Activated T-helper 1 cell treated with anti-CD3 and anti-CD28 coated beads, Interleukin-12 subunit alpha, Interleukin-12 subunit beta, Interleukin-2, Interleukin-4 antibody, amounts not matched to agents 30 ng/mL and 10 ng/mL and 1 ng/mL, durations not matched to agents 14 hours and 24 hours and 36 hours (primary cell): ENCODE data around the gene NUP107. TPM values are rescaled to one million over a fixed set of nuclear protein-coding genes. Genes with fewer than 3 reads are reported as not detected.
"Not testable (repeated sequence)": the region's sequence is repeated elsewhere in the genome, so short reads cannot be mapped to it uniquely, and the experiment has no call there.

Experiments
- DNase-seq: peaks from one replicate; pipeline ENCODE4 v3.0.0; 2021; ENCODE audit warnings: low spot score
- H3K27ac Mint-ChIP-seq: one replicate; pipeline ENCODE4 v1.8.0; 2021; ENCODE audit warnings: mild to moderate bottlenecking, mixed read lengths
- H3K27me3 Mint-ChIP-seq: one replicate; pipeline ENCODE4 v1.8.0; 2022; ENCODE audit warnings: mild to moderate bottlenecking, moderate library complexity, mixed read lengths; ENCODE audit not compliant: insufficient read depth
- H3K36me3 Mint-ChIP-seq: one replicate; pipeline ENCODE4 v1.8.0; 2021; ENCODE audit warnings: low read depth, mixed read lengths
- H3K4me1 Mint-ChIP-seq: one replicate; pipeline ENCODE4 v1.8.0; 2021; ENCODE audit warnings: low read depth, mixed read lengths
- H3K4me3 Mint-ChIP-seq: one replicate; pipeline ENCODE4 v1.8.0; 2021; ENCODE audit warnings: mild to moderate bottlenecking, moderate library complexity, mixed read lengths
- H3K9me3 Mint-ChIP-seq: one replicate; pipeline ENCODE4 v1.8.0; 2021; ENCODE audit warnings: mixed read lengths
- intact Hi-C: fragments of 100-400 bp; cut with micrococcal nuclease; formaldehyde crosslinking; loops from one replicate; pipeline ENCODE4 v1.15.1; 2024
- total RNA-seq: library from RNA; stranded (reverse); gene quantifications from 2 replicates; pipeline ENCODE4 v1.2.3, GENCODE V29; 2022

NUP107 gene
- 123 and 135 TPM in 2 replicates for total RNA-seq

DNA sequence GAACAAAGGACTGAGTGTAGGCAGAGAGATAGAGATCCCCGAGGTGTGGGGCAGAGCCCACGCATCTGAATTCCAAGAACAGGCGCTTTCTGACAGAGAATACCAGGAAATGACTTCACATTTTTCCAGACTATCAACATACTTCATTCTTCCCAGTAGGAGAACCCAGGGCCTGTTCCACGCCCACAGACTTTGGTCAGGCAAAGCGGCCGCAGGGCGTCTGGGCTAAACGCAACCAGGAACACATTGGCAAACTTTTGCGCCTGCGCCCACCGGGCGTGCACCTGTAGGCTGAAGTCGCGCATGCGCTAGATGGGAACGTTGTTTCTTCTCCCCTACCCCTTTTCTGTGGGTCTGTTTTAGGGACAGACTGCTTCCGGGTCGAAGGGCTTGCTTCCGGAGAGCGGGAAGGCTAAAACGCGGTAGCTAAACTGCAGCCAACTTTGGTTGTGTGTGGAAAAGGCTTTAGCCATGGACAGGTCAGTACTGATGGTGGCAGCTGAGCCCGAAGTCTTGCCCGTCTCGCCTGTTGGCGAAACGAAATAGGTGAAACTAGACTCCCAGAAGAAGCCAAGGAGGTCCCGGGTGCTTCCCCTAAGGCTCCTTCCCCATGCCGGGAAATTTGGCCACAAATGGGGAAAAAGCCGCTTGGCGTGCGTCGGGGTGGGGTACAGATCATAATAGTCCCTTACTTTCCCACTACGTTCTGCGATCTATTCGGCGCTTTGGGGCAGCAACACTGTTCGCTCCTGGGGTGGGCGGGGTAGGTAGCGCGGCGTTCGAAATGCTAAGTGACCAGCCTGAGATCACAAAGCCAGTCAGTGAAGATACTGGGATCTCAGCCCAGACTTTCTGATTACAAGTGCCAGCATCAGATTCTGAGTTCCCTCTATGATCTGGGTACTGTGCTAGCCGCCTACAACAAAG lies at the start of gene NUP107:
Gene NUP107 (plus strand): TSS at position 384 of the 927 bp plus-strand sequence. CDS start 88 bp downstream, at position 472.
- Mint-ChIP-seq H3K27me3 (peaks cover 3% of the 10 kb centered on the region), H3K4me3 (peak within 1 kb of the TSS; percentile 99)

DNA sequence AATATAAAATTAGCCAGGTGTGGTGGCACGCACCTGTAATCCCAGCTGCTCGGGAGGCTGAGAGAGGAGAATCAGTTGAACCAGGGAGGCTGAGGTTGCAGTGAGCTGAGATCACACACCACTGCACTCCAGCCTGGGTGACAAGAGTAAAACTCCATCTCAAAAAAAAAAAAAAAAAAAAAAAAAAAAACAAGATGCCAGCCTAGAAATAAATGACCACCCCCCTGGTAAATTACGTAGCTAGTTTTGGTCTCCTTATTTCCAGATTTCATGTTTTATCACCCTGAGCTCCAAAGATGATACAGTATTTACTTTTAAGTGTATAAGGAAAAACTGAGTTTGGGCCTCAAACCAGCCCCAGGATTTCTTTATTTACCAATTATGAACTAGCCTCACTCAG lies 49.3 kb upstream of the NUP107 start:
- intact Hi-C loops, H3K27ac Mint-ChIP-seq, H3K27me3 Mint-ChIP-seq, DNase-seq, H3K9me3 Mint-ChIP-seq, H3K4me3 Mint-ChIP-seq: not testable (repeated sequence)
- Mint-ChIP-seq H3K4me1 (peaks cover 78% of the 10 kb centered on the region), H3K36me3 (peaks cover 17% of the 10 kb centered on the region)

More for the DNA sequence above, at the start of gene NUP107:
- peak; percentile 95 for DNase-seq
- Mint-ChIP-seq H3K9me3 (no peaks in the 10 kb centered on the region), H3K27ac (peak within 1 kb of the TSS; percentile 96), H3K4me1 (peaks cover 37% of the 10 kb centered on the region), H3K36me3 (peaks cover 3% of the 10 kb centered on the region)
- intact Hi-C loops = loop anchor here (1.0 to 5.0 kb wide), 14 partner anchors 12 to 1420 kb away; partner anchors contain the start of genes CAND1, MDM1 and SLC35E3

- H3K27me3 Mint-ChIP-seq = no peaks in the 10 kb centered on the region
- peaks cover 74% of the 10 kb centered on the region for H3K4me1 Mint-ChIP-seq
- peak overlapping the region; percentile 73 for H3K27ac Mint-ChIP-seq
- intact Hi-C loops = no loop called here
- H3K36me3 Mint-ChIP-seq = peaks cover 19% of the 10 kb centered on the region
- no peaks in the 10 kb centered on the region for H3K9me3 Mint-ChIP-seq
- H3K4me3 Mint-ChIP-seq = no peak overlapping the region
- DNase-seq = no peak
These were observed 48.6 kb upstream of the NUP107 start for GRCh38 chr12:68638171-68638570.

GRCh38 chr12:68638721-68639395 lies 47.9 kb upstream of the NUP107 start:
- Mint-ChIP-seq H3K27me3 (no peaks in the 10 kb centered on the region), H3K9me3 (no peaks in the 10 kb centered on the region), H3K4me3 (no peak overlapping the region), H3K36me3 (peaks cover 19% of the 10 kb centered on the region), H3K4me1 (peaks cover 69% of the 10 kb centered on the region), H3K27ac (no peak overlapping the region)
- no peak for DNase-seq
- intact Hi-C loops = no loop called here

- no peaks in the 10 kb centered on the region for H3K9me3 Mint-ChIP-seq
- H3K27me3 Mint-ChIP-seq = no peaks in the 10 kb centered on the region
- peaks cover 16% of the 10 kb centered on the region for H3K36me3 Mint-ChIP-seq
- no peak for DNase-seq
- H3K27ac Mint-ChIP-seq = peak overlapping the region; percentile 40
- intact Hi-C loops = no loop called here
- H3K4me3 Mint-ChIP-seq = no peak overlapping the region
- H3K4me1 Mint-ChIP-seq = peaks cover 67% of the 10 kb centered on the region
These were observed 47.4 kb upstream of the NUP107 start for GRCh38 chr12:68639396-68639767.

DNA sequence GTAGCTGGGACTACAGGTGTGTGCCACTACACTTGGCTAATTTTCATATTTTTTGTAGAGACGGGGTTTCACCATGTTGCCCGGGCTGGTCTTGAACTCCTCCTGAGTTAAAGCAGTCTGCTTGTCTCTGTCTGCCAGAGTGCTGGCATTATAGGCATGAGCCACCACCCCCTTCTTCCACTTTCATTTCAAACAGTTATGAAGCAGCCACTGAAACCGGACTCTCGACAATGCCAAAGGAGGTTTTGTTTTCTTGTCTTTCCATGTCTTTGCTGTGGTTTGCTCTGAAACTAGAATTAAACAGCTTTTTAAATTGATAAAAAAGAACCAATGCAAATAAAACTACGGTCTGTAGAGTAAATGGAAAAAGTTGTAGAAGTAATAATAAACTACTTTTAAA lies 45.6 kb upstream of the NUP107 start:
- Mint-ChIP-seq H3K4me1 (peaks cover 63% of the 10 kb centered on the region), H3K36me3 (peaks cover 16% of the 10 kb centered on the region)
- intact Hi-C loops = loop anchor here (1.0 to 2.0 kb wide), 7 partner anchors 31 to 276 kb away; partner anchors contain the start of genes NUP107 and RAP1B

DNA sequence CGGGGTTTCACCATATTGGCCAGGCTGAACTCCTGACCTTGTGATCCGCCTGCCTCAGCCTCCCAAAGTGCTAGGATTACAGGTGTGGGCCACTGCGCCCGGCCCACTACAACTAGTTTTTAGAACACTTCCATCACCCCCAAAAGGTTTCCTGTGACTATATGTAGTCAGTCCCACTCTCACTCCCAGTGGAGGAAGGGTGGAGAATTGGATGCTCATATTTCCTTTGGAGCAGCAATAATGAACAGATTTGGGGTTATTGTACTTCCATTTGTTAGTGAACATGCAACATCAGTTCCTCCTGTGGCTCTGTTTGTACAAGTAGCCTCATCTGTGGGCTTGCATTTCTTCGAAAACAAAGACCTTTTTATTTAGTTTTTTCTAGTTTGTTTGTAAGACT lies 40.3 kb upstream of the NUP107 start:
- intact Hi-C loops = no loop called here
- H3K4me1 Mint-ChIP-seq = peaks cover 55% of the 10 kb centered on the region
- H3K36me3 Mint-ChIP-seq = peaks cover 26% of the 10 kb centered on the region
- no peak overlapping the region for H3K4me3 Mint-ChIP-seq
- H3K9me3 Mint-ChIP-seq = no peaks in the 10 kb centered on the region
- no peak overlapping the region for H3K27ac Mint-ChIP-seq
- H3K27me3 Mint-ChIP-seq = no peaks in the 10 kb centered on the region
- no peak for DNase-seq

More for the DNA sequence above, 45.6 kb upstream of the NUP107 start:
- H3K4me3 Mint-ChIP-seq = peak overlapping the region; percentile 61
- no peaks in the 10 kb centered on the region for H3K27me3 Mint-ChIP-seq
- H3K27ac Mint-ChIP-seq = peak overlapping the region; percentile 71
- DNase-seq = peak; percentile 36
- no peaks in the 10 kb centered on the region for H3K9me3 Mint-ChIP-seq

DNA sequence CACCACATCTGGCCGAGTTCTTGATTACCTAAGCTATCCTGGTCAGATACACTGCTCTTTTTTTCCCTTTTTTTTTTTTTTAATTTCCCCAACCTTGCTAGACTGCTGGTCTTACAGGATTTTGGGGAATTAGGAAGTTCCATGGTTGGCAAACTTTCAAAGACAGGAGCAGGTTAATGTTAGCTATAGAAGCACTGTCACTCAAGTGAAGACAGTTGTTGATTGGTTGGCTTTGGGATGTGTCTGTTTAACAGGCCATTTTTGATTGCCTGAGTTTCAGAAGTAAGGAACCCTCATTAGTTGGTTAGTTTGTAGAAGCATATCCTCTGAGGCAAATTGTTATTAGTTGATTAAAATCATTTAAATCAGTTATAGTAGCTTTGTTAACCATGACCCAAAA lies 39.3 kb upstream of the NUP107 start:
- Mint-ChIP-seq H3K36me3 (peaks cover 22% of the 10 kb centered on the region), H3K4me3 (no peak overlapping the region), H3K27ac (no peak overlapping the region), H3K9me3 (no peaks in the 10 kb centered on the region), H3K27me3 (no peaks in the 10 kb centered on the region), H3K4me1 (peaks cover 44% of the 10 kb centered on the region)
- no peak for DNase-seq
- intact Hi-C loops = no loop called here

GRCh38 chr12:68648179-68648578 lies 38.6 kb upstream of the NUP107 start:
- H3K27ac Mint-ChIP-seq = peak overlapping the region; percentile 70
- H3K36me3 Mint-ChIP-seq = peaks cover 23% of the 10 kb centered on the region
- H3K4me3 Mint-ChIP-seq = no peak overlapping the region
- DNase-seq = no peak
- H3K4me1 Mint-ChIP-seq = peaks cover 42% of the 10 kb centered on the region
- intact Hi-C loops = no loop called here
- H3K9me3 Mint-ChIP-seq = no peaks in the 10 kb centered on the region
- no peaks in the 10 kb centered on the region for H3K27me3 Mint-ChIP-seq

DNA sequence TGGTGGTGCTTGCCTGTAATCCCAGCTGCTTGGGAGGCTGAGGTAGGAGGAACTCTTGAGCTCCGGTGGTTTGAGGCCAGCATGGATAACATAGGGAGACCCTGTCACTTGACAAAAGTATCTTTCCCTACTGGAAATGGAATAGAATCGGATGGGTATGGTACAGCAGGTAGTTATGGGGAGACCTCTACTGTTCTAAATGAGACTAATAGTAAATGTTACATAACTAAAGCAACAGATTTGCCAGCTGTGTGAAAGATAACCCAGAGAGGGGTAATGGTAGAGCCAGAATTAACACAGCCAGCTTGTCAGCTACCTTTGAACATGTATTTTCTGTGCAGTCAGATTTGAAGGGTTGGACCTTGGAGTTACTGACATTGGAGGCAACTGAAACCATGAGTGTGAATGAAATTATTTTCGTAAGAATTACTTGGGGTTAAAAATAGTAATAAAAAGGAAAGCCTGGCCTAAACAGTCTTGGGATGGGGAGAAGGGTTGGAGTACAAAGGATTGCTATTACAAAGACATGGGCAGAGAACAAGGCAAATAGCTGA lies 21.7 kb upstream of the NUP107 start:
- peak overlapping the region; percentile 25 for H3K27ac Mint-ChIP-seq
- H3K9me3 Mint-ChIP-seq = no peaks in the 10 kb centered on the region
- H3K27me3 Mint-ChIP-seq = no peaks in the 10 kb centered on the region
- H3K4me3 Mint-ChIP-seq = no peak overlapping the region
- H3K36me3 Mint-ChIP-seq = peaks cover 34% of the 10 kb centered on the region
- intact Hi-C loops = no loop called here
- no peak for DNase-seq
- H3K4me1 Mint-ChIP-seq = peaks cover 22% of the 10 kb centered on the region

- Mint-ChIP-seq H3K36me3 (peaks cover 29% of the 10 kb centered on the region), H3K4me3 (no peak overlapping the region), H3K27me3 (no peaks in the 10 kb centered on the region), H3K27ac (peak overlapping the region; percentile 9), H3K9me3 (no peaks in the 10 kb centered on the region), H3K4me1 (peaks cover 30% of the 10 kb centered on the region)
- DNase-seq = no peak
- intact Hi-C loops = no loop called here
These were observed 19.5 kb upstream of the NUP107 start for GRCh38 chr12:68667291-68667690.

- H3K27me3 Mint-ChIP-seq = no peaks in the 10 kb centered on the region
- no peak overlapping the region for H3K4me3 Mint-ChIP-seq
- H3K9me3 Mint-ChIP-seq = no peaks in the 10 kb centered on the region
- no peak overlapping the region for H3K27ac Mint-ChIP-seq
- no peak for DNase-seq
- H3K4me1 Mint-ChIP-seq = peaks cover 30% of the 10 kb centered on the region
- intact Hi-C loops = no loop called here
- peaks cover 26% of the 10 kb centered on the region for H3K36me3 Mint-ChIP-seq
These were observed 18.9 kb upstream of the NUP107 start for GRCh38 chr12:68667896-68668295.

DNA sequence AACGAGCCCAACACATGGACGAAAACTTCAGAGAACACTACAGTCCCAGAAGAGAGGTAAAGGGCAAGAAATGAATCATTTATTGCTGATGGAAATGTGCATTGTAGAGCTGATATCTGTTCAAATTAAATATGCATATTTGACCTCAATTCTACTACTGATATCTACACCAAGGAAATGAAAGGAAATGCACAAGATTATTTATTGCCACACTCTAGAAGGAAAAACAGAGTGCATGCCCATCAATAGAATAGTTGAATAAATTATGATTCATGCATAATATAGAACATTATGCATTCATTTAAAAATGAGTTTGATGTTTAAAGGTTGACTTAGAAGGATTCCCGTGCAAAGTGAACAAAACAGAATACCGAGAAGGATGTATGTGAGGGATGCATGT lies 15.6 kb upstream of the NUP107 start:
- Mint-ChIP-seq H3K4me3 (no peak overlapping the region), H3K9me3 (no peaks in the 10 kb centered on the region), H3K27ac (peak overlapping the region; percentile 25), H3K4me1 (peaks cover 47% of the 10 kb centered on the region), H3K27me3 (no peaks in the 10 kb centered on the region), H3K36me3 (peaks cover 12% of the 10 kb centered on the region)
- no peak for DNase-seq
- intact Hi-C loops = no loop called here
